GM21360 (cell line): ENCODE measurements around the gene DRAM2.
"Not testable (repeated sequence)": the region's sequence is repeated elsewhere in the genome, so short reads cannot be mapped to it uniquely, and the experiment has no call there.

Experiments
- ATAC-seq: cut with Tn5 transposase; IDR thresholded peaks from one replicate; pipeline ENCODE4 v1.9.1; 2021; ENCODE audit warnings: mild to moderate bottlenecking, moderate library complexity; ENCODE audit not compliant: unreplicated experiment

Gene DRAM2

DNA sequence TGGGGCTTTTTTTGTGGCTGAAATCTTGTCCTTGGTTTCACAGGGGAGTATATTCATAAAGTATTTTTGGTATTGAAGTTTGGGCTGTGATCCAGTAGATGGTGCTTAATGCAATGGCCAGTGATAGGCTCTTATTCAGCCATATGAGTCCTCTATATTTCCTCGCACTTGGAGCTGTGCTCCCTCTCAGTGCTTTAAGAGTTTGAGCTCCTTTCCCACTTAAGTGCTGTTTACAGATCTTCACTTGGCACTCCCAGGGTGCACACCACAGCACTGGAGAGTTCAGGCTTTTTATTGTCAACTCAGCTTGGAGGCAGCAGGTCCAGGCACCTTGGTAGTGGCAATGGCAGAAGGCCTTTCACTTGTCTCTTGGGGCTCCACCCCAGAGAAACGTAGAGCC lies 54.9 kb downstream of the DRAM2 start:
- ATAC-seq, result no peak

DNA sequence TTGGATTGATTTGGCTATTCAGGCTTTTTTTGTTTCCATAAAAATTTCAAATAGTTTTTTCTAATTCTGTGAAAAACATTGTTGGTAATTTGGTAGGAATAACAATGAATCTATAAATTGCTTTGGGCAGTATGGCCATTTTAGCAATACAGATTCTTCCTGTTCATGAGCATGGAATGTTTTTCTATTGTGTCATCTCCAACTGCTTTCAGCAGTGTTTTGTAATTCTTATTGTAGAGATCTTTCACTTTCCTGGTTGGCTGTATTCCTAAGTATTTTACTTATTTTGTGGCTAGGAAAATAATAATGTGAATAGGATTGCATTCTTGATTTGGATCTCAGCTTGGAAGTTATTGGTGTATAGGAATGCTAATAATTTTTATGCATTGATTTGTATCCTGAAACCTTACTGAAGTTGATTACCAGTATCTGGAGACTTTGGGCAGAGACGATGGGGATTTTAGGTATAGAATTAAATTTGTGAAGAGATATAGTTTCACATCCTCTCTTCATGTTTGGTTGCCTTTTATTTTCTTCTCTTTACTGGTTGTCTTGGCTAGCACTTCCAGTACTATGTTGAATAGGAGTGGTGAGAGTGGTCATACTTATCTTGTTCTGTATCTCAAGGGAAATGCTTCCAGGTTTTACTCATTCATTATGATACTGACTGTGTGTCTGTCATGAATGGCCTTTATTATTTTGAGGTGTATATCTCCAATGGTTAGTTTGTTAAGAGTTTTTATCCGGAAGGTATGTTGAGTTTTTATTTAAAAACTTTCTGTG lies 57.3 kb downstream of the DRAM2 start:
- ATAC-seq, result no peak

DNA sequence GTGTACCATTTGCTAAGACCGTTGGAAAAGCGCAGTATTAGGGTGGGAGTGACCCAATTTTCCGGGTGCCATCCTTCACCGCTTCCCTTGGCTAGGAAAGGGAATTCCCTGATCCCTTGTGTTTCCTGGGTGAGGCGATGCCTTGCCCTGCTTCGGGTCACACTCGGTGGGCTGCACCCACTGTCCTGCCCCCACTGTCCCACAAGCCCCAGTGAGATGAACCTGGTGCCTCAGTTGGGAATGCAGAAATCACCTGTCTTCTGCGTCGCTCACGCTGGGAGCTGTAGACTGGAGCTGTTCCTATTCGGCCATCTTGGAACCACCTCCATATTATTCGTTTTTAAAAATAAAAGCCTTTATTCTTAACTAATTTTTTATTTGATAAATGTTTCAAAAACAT lies 60.6 kb downstream of the DRAM2 start:
- not testable (repeated sequence) for ATAC-seq

DNA sequence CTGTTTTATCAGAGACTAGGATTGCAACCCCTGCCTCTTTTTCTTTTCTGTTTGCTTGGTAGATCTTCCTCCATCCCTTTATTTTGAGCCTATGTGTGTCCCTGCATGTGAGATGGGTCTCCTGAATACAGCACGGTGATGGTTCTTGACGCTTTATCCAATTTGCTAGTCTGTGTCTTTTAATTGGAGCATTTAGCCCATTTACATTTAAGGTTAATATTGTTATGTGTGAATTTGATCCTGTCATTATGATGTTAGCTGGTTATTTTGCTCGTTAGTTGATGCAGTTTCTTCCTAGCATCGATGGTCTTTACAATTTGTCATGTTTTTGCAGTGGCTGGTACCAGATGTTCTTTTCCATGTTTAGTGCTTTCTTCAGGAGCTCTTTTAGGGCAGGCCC lies 62.6 kb downstream of the DRAM2 start:
- ATAC-seq, result not testable (repeated sequence)
